Islet of Langerhans (tissue), 1 donor: ENCODE results near the gene PHTF2.
"Not testable (repeated sequence)": the region's sequence is repeated elsewhere in the genome, so short reads cannot be mapped to it uniquely, and the experiment has no call there.

Source experiments
- FAIRE-seq: peaks from one replicate; lab custom pipeline; 2011; peaks lifted over from hg19 to GRCh38; lab: Jason Lieb, UNC

Gene PHTF2

DNA sequence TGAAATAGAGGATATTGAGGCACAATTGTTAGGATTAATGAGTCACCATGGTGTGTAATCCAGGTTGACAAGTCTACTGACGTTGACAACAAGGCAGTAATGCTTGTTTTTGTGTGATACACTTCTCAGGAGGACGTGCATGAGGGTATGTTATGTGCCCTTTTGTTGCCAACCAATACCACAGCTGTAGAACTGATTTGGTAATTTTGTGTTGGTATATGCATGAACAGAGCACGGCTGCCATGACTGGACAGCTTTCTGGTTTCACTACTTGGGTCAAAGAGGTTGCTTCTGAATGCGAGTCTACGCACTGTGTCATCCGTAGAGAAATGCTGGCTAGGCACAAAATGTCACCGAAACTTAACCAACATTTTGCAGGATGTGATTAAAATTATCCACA is 32.9 kb downstream of the PHTF2 start:
- no peak for FAIRE-seq

DNA sequence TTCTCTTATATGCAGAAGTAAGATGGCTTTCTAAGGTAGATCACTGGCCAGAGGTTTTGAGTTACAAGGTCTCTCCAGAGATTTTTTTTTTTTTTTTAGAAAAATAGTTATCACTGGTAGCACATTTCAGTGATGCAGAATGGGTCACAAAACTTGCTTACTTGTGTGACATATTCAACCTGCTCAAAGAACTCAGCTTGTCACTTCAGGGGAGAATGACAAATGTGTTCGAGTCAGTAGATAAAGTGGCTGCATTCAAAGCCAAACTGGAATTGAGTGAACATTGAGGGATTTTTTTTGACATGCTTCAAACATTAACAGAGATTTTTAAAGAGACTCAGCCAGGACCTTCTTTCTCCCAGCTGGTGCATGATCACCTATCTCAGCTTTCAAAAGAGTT is 33.4 kb downstream of the PHTF2 start:
- no peak for FAIRE-seq

DNA sequence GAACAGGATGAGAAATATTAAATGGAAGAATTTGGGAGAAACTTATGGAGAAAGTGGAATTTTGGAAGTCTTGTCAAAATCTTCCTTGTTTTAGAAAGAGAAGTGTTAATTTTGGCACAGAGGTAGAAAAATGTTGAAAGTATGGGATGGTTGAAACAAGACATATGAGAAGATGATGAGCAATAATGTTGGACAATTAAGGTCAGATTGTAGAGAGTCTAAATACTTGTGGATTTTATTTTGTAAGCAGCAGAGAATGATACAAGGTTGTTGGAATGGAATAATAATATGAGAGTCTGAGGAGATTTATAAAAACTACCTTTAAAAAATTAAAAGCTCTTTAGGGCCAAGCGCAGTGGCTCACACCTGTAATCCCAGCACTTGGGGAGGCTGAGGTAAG is 34.6 kb downstream of the PHTF2 start:
- FAIRE-seq, result no peak

DNA sequence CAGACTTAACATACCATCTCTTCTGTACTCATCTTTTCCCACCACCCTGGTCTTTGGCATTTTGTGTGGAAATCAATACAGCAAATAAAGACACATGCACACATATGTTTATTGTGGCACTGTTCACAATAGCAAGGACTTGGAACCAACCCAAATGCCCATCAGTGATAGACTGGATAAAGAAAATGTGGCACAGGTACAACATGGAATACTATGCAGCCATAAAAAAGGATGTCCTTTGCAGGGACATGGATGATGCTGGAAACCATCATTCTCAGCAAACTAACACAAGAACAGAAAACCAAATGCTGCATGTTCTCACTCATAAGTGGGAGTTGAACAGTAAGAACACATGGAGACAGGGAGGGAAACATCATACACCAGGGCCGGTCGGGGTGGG is 37.9 kb downstream of the PHTF2 start:
- FAIRE-seq, result not testable (repeated sequence)

DNA sequence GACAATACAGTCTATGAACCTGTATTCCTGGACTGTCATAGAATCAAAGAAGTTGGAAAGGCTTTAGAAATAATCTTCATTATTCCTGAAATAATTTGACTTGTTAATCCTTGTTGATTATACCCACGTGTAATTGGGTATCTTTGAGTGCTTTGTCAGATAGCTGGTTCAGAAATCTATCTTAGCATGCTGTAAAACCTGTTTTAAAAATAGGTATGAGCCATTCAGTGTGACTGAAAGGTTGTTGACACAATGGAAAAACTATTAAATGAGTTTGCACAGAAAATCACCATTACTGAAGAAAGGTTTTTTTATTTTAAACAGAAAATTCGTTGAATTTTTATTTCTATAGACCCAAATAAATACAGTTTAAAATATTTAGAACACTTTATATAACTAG is 38.7 kb downstream of the PHTF2 start:
- FAIRE-seq, result peak; percentile 99

DNA sequence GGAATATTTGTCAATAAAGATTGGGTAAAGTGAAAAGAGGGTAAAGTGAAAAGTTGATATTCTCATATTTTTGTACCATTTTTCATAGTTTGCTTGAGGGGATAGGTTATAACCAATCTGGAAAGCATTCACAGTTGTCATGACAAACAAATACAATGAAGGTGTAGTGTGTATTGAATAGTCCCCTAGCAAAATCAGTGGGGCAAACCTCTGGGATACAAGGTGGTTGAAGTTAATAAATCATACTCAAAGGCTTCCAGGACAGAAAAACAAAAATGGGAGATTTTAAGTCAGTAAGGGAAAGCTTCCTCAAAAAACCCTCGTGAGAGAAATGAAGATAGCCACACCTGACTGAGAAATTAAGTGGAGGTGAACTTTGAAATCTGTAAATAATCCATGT is 39.4 kb downstream of the PHTF2 start:
- FAIRE-seq, result no peak

DNA sequence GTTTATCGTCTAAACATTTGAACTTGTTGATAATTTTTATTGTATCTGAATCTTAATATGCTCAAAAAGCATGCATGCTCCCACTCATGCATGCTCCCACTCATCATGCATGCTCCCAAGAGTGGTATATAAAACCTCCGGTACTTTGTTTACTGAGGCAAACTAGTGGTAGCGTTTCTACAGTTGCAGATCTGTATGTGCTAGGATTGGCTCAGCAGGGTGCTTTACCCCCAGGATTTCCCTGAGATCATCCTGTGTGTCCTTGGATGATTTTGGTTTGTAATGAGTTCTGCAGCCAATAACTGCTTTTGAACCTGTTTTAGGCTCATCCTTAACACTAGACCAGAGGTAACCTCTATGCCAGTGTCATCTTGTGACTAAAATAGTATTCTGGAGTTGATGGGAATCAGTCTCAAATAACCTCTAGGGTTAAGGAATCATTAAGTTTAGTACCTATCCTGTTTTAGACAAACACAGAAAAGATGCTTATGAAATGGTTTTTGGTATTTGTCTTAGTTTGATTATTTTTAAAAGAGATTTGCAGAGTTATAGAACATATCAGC is 40.4 kb downstream of the PHTF2 start:
- peak; percentile 97 for FAIRE-seq

DNA sequence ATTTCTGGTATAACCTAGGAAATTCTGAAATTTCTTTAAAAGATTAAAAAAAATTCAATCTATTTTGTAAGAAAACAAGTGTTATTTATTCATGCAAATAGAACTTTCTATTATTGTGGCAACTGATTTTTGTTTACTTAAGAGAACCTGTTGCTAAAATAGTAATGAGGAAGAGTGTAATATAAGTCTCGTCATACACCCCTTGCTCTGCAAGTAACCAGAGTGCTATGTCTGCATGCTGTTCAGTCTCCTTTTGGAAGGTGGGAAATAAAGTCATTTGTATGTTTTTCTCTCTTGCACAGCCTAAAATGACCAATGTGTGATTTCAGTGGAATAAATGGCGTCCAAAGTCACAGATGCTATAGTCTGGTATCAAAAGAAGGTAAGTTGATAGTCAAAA is 41.3 kb downstream of the PHTF2 start:
- no peak for FAIRE-seq

DNA sequence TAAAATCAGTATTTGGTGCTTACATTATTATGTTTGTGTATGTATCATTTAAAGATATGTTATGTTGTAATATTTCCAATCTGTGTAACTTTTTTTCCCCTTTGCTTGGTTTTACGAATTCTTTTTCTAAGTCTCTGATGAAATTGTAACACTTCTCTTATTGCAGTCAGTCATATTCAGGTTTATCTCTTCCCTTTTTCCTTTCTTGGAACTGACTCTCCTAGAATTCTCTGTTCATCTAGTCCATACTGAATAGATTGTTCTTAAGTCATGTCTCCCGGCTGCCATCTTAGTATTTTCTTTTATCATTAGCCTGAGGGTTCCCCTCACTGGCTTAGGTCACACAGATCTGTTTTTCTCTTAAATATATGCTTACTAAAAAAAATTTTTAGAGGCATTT is 44.6 kb downstream of the PHTF2 start:
- no peak for FAIRE-seq

DNA sequence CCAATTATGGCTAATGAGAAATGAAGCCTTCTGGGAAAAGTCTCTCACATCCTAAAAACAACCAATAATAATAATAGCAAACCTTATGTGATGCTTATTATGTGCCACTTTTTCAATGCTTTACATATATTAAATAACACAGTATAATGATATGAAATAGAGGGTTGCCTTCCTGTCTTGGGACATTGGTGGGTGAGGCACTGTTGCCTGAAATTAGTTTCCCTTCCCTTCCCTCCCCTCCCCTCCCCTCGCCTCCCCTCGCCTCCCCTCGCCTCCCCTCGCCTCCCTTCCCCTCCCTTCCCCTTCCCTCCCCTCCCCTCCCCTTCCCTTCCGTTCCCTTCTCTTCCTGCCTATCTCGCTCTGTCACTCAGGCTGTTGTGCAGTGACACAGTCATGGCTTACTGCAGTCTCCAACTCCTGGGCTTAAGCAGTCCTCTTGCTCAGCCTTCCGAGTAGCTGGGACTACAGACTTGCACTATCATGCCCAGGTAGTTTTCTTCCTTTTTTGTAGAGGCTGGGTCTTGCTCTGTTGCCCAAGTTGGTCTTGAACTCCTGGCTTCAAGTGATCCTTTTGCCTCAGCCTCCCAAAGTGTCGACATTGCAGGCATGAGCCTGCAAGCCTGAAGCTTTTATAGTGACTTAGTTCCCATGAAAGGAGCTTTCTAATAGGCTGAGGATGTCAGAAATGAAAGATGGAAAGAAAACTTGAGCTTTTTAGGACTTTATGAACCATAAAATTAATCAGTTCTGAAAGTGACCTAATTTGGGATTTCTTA is 47.9 kb downstream of the PHTF2 start:
- FAIRE-seq, result no peak

DNA sequence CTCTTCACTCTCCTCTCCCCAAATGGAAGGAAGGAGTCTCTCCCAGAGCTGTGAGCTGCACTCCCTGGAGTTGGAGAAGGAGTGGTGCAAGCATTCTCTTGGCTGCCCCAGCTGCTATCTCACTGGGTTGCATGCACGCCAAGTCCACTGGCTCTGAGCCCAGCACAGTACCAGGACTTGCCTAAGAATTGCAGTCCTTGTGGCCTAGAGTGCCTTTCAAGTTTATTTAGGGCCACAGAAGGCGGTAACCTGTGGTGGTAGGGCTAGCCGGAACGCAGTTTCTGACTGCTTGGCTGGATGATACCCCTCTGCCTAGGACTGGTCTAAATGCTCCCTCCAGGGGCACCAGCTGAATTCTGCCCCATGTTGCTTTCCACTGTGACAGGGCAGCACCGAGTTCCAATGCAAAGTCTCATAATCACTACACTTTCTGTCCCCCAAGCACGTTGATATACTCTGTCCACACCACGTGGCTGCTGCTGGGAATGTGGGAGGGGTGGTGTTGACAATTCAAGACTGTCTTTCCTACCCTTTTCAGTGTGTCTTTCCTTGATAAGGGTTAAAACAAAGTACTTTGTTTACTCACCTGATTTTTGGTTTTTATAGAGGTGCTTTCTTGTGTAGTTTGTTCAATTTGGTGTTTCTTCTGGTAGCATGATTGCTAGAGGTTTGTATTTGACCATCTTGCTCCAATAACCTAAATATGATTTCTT is 57.0 kb downstream of the PHTF2 start:
- FAIRE-seq, result no peak

DNA sequence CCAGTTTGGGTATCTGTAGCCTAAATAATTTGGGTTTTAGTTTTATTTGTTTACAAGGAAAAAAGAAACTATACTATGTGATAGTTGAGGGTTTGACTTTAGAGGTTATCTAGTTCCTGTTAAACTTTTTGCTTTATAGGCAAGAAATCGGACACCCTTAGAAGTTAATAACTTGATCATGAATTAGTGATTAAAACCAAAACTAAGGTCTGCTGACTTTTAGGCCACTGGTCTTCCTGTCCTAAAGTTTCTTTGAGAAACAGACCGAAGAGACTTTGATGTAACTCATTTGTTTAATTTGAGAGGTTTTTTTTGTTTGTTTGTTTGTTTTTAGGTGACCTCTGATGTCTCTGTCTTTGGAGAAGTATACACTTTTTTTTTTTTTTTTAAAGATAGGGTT is 59.7 kb downstream of the PHTF2 start:
- peak; percentile 81 for FAIRE-seq

DNA sequence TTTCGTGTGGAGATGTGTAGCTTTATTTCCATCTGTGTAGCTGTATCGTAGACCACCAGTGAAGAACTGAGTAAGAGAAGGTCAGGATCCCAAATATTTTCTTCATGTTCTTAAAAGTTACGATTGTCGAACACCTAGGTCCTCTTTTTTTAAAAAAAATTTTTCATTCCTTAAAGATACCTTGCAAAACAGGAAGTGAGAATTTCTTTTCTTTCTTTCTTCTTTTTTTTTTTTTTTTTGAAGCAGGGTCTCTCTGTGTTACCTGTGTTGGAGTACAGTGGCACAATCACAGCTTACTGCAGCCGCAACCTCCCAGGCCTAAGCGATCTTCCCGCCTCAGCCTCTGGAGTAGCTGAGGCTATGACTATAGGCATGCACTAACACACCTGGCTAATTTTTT is 60.8 kb downstream of the PHTF2 start:
- FAIRE-seq, result no peak

DNA sequence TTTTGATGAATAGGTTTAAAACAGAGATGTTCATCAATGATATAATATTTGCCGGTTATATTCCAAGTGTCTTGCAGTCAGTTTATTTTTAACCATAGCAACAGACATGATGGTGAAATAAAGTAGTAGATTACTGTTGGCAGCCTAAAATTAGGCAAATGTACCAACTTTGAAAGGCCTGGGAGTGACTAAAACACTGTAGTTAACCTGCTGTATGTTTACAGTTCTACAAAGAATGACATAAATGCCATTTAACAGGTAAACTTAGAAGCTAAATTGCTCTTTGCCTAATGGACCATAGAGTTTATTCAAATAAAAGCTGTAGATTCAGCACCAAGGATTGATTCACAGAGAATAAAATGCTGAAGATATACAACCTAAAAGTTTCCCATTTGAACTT is 64.1 kb downstream of the PHTF2 start:
- FAIRE-seq, result peak; percentile 100

DNA sequence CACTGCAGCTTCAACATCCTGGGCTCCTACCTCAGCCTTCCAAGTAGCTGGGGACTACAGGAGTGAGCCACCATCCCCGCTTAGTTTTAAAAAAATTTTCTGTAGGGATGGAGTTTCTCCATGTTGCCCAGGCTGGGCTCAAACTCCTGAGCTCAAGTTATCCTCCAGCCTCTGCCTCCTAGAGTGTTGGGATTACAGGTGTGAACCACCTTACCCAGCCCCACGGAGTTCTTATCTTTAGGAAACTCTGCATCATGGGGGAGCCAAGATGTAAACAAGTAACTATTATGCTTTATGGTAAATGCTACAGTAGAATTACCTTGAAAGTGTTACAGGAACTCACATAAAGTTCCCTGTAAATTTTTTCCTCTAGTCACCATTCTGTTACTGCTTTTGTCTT is 65.3 kb downstream of the PHTF2 start:
- no peak for FAIRE-seq

DNA sequence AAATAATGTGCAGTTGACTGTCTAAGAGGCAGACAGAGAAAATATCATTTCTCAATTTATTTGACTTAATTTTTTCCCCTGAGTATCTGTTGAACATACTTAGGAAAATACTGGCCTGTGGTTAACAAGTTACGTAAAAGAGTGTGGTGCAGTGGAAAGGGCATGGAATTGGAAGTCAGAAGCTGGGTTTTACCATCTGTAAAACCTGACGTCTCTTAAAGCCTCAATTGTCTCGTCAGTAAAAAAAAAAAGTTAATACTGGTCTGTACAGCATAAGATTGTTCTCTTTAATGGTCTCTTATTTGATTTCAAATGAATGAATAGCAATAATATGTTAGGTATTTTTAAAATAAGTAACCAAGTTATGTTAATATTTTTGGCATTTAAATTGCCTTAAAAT is 67.8 kb downstream of the PHTF2 start:
- FAIRE-seq, result no peak

DNA sequence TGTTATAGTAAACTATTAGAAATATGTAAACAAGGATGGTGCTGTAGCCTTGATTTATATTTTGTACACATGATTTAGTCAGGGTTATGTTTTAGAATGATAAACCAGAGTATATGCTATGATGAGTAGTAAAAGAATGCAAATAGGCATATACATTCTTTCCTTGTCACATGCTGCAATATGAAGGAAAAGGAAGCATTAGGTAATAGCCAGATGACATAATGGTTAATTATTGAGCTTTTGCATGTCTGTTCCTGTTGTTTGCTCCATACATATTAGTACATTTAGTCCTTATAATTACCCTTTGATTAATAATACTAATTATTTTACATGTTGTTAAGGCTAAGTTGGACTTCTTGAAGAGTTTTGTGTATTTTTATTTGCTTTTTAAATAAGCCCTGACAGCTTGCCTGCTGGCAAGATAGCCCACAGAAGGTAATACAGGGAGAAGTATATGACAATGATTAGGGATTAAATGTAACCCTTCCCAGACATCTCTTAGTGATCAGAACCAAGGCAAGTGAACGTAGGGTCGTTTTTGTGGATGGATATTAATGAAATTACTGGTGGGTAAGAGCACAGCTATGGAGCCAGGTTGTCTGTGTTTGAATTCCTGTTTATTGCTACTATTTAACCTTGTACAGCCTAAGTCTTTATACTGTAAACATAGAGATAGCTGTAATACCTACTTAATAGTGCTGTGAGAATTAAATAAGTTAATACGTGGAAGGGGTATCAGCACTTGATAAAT is 68.4 kb downstream of the PHTF2 start:
- peak; percentile 98 for FAIRE-seq

DNA sequence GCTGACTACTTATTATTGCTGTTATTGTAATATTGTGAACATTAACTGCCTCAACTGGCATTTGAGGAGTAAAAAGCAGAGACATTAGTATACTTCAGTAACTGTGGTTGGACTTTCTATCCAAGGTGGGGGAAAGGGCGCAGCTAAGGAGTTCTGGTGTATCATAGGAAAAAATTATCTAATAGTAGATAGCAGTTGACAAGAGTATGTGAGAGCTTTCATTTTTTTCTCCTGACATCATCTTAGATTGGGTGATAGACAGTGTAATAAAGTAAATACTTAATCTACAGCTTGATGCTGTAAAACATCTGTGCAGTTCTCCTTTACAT is 68.9 kb downstream of the PHTF2 start:
- no peak for FAIRE-seq

DNA sequence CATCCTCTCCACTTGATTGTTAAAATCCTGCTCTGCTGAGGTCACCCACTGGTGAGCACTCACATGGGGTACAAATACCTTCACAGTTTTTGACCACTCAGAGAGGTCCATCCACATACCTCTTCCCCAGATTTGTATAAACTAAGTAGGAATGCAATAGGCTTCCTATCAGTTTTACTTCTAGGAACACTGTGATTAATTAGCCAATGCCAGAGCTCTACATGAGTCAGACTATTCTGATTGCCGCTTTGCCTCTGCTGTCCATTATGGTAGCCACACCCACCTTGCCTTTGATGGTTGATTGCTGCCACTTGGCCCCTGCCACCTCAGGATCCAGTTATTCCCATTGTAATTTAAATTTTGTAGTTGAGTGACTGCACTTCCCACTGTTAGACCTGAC is 73.7 kb downstream of the PHTF2 start:
- not testable (repeated sequence) for FAIRE-seq

DNA sequence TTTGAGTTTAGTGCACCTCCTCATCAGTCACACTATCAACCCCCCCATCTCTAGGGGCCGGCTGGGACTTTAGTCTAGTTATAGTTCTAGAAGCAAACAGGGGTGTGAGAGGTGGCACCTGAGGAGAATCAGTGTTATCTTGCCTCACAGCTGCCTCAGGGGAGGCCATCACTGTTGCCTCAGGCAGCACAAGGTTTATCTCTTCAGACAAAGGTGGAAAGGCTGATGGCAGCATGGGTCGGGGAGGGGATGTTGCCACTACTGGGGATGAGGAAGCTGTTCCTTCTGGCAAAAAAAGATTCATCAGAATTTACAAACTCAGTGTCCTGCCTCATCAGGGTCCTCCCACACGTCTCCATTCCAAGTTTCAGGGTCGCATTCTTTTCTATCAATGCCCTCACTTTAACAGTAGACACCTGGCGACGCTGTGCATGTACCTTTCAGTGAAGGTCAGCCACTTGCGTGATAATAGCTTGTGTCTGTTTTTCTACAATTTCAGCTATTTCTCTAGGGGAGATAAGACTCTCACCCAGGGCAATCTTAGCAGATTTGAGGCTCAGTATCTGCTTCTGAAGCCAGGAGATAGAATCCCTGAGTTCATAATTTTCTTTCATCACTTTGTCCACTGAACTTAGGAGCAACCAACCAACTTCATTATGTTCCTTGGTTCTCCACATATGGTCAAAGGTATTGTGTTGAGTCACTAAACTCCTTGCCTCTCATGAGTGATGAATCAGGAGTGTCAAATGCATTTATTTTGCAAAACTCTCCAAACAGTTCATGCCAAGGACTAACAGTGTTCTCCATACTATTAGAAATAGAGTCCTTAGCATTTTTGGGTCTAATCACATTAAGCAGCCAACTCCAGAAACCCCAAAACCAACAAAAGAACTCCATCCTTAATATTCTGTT is 75.1 kb downstream of the PHTF2 start:
- FAIRE-seq, result not testable (repeated sequence)

DNA sequence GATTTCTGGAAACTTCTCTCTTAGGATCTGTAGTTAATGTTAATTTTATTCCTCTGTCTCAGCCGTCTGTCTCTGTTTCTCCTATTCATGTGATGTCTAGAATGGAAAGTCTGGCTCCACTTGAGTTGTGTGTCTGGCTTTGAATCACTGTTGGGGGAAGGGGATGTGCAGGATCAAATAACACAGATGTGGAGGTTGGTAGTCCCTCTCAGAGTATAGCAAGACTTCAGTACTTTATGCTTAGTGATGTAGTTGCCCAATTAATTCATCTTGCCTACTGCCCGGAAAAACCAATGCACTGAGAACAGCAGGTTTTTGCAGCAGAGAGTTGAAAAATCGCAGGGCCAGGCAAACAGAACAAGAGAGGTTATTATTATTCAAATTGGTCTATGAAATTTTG is 79.2 kb downstream of the PHTF2 start:
- no peak for FAIRE-seq

DNA sequence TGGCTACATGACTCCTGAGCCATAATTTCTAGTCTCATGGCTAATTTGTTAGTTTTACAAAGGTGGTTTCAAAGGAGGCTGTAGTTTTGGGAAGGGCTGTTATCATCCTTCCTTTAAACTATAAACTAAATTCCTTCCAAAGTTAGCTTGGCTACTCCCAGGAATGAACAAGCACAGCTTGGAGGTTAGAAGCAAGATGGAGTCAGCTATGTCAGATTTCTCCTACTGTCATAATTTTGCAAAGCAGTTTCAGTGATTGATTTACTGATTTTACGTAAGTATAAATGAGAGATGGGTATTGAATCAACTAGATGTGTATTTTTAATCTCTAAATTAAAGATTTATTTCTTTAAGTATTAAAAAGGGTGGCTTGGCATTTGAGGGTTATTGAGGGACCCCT is 79.9 kb downstream of the PHTF2 start:
- FAIRE-seq, result no peak
